NCI-H2171 treated with DMSO at 0.1 percent for 48 hours (cell line): ENCODE data around the gene ERC2.

Source experiments
- DNase-seq: peaks from one replicate; lab custom pipeline; 2025; lab: John Stamatoyannopoulos, UW

Gene ERC2

DNA sequence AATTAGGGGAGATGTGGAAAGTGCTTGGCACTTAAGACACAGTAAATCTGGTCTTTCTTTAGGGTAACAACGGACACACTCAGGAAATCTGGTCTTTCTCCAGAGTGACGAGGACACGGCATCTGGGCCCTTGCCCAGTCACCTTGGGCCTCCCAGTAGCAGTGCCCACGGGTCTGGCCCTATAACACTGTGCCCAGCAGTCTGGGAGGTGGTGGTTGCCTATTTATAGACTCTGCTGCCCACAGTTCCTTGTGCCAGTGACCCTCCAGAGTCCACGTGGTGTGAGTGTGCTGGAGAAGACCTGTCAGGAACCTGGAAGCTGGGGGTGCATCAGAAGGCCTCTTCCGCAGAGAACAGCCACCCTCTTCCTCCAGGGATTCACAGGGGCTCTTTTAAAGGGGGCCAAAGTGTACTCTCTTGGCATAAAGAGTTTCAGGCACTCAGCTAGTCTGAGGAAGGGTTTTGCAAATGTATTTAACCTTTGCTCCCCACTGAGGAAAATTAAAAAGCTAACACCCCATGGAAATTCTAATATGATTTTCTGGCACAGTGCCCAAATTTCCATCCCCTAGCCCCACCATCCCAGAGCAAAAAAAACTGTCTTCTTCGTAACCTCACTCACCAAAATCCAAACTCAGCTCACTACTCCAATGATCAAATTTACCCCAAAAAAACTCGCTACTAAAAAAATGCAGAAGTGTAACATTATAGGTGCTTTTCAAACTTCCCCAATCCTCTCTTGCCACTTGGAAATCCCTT is 996.6 kb downstream of the ERC2 start:
- no peak for DNase-seq

DNA sequence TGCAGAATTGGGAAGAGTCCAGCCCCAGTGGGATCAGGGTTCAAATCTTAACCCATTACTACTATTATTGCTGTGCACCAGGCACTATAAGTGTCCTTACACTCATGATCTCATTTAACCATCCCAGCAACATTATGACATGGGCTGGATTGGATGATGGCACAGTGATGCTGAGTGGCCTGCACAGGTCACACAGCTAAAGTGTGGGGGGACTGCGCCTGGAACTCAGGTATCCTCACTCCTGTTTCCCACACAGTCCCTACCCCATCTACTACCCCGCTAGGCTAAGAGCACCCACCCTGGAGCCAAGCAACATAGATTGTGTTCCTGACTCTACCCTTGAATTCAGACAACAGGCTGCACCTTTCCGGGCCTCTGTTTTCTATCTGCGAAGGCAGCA is 997.2 kb downstream of the ERC2 start:
- no peak for DNase-seq

DNA sequence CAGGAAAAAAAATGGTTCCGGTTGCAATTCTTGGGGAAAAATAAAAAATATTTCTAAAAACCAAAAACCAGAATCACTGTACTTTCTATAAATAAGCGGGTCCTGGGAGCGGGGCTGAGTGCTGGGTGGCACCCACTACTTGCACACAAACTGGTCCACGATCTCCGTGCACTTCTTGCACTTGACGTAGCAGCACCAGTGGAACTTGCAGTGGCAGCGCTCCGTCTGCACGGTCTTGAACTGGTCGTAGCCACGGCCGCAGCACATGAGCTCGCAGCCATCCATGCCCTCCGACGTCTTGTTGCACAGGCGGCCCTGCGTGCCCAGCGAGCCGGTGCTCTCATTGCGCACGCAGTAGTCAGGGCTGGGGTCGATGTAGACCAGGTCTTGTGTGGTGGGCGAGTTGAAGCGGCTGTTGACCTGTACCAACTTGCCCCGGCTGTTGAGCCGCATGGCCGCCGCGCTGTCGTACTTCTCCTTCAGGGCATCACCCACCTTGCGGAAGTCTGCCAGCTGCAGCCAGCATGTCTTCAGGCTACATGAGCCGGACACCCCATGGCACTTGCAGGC is 998.2 kb downstream of the ERC2 start:
- DNase-seq = no peak

DNA sequence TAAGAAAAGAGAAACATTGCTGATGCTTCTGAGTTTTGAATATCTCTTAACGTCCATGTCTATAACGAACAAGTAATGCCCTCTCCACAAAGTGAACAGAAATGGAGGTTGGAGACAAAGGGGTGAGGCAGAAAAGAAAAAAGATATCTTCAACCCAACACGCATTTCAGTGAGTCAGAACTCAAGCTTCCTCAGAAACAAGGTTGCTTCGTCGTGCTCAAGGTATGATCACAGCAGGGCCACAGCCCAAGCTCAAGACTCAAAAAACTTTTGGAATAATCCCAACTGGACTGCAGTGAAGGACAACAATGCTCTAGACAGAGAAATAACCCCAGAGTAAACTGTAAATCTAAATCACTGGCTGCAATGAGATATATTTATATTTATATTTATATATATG is 1000.0 kb downstream of the ERC2 start:
- DNase-seq = no peak

DNA sequence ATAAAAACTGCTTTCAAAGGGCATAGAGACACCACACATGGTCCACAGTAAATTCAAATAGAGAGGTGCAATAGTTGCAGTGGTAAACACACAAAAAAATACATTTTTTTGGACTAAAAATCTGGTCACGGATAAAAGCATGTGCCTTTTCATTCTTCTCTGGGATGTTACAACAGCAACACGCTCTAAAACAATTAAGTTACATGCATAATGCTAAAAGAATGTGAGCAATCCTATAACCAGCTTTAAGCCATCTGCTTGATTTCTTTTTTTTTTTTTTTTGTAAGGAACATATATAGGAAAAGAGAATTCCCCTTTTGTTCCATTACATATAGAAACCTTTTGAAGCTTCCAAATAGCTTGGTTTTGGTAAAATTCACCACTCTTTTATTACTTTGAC is 1001.2 kb downstream of the ERC2 start:
- no peak for DNase-seq

DNA sequence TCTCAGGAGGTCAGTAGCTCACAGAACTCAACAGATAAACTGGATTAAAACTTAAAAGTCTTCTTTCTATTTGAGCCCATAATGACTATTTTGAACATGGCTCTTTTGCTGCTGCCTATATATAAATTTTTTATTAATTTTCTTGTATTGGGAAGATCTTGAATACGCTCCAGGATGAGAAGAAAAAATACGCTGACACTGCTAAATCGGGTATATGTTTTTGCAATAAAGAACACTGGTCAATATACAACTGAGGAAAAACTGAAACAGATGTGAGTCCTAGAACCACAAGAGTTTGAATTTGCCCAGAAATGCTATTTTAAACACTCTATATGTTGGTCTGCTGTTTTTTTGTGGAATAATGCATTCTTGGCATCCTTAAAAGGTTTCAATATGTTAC is 1001.7 kb downstream of the ERC2 start:
- no peak for DNase-seq

DNA sequence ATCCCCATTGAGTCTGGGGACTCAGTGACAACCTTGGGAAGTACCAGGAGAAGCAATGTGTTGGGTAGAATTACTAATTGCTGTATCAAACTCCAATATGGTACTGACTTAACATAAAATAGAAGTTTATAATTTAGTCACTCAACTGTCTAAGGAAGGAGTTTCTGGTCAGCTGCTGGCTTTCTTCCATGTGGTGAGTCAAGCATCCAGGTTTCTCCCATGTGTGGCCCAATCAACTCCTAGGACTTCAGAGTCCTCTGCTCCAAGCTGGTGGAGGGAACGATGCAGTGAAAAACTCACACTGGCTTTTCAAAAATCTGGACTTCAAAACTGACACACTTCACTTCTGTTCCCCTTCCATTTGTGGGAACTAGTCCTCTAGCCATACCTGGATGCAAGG is 1006.4 kb downstream of the ERC2 start:
- no peak for DNase-seq

DNA sequence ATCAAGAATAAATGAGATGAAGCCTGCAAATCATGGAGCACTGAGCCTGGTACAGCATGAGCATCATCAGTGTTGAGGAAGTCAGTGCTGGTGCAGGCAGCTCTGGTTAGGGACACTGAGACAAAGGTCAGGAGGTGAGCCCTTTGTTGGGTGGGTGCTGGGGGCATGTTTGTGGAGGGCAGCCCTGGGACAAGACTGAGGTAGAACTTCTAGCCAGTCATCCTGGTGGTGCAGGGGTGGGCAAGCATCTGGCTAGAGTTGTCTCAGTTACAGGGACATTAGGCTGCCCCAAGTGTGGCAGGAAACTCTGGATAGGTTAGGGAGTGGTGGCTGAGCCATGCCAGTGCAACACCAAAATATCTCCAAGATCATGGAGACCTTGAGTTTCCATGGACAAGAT is 1008.4 kb downstream of the ERC2 start:
- DNase-seq = no peak
